Gastroesophageal sphincter (tissue), 3 donors: ENCODE data around the gene ACOD1.

ENCODE experiments used
- CTCF ChIP-seq, 4 experiments: fragments of 200-600 bp in 2 of 4; fragments of 450-650 bp in 2 of 4; sonication (generic) in 1 of 4; IDR thresholded peaks; one replicate each; pipeline ENCODE4 v1.5.1; 2017 to 2019; ENCODE audit warnings: antibody characterized with exemption in 4 of 4, mild to moderate bottlenecking in 2 of 4, moderate library complexity in 2 of 4
- EP300 ChIP-seq: sonication (generic); formaldehyde crosslinking; IDR thresholded peaks from one replicate; pipeline ENCODE4 v1.6.1; 2017; ENCODE audit warnings: antibody characterized with exemption, mild to moderate bottlenecking

DNA sequence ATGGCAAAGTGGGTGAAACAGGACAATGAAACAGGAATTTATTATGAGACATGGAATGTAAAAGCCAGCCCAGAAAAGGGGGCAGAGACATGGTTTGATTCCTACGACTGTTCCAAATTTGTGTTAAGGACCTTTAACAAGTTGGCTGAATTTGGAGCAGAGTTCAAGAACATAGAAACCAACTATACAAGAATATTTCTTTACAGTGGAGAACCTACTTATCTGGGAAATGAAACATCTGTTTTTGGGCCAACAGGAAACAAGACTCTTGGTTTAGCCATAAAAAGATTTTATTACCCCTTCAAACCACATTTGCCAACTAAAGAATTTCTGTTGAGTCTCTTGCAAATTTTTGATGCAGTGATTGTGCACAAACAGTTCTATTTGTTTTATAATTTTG, 52.2 kb downstream of the ACOD1 start:
- TF ChIP-seq EP300 = no peak
- no peak for TF ChIP-seq CTCF (IDR thresholded peaks at IDR 0.05)
